ENCODE data around the gene PERCC1. TPM values are rescaled to one million over a fixed set of nuclear protein-coding genes. Genes with fewer than 3 reads are reported as not detected.

PERCC1 gene
- not detected in 2 replicates for total RNA-seq (ENCODE audit: low replicate concordance)

DNA sequence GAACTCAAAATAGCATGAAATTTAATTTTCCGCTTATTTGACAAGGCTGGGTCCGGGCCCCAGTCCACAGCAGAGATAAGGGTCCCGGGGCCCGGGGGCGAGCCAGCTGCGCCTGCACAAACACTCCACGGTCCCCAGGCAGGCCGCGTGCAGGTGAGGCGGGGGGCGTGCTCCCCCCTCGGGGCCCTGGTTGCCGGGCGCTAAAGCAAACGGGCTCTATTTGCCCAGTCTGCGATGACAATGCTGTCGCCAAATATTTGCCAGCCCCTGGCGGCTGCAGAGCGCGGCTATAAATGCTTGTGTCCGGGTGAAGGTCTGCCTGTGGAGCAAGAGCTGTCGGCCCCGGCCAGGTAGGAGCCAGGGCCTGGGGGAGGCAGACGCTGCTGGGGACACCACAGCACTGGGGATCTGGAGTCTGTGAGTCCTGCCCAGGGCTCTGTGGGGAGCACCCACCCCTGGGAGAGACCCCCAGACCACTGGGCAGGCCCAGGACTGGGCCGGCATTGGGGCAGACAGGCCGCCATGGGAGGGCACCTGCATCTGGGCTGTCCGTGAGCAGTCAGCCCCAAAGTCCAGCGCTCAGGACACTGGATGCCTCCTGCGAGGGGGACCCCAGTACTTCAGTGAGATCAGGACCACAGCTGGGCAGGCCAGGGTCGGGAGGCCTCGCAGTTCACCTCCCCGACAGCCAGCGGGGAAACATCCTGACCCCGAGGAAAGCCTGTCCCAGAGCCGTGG lies at the start of gene PERCC1:
Gene PERCC1 (plus strand): TSS at position 320 of the 738 bp plus-strand sequence. CDS start 1,516 bp downstream, outside the sequence.
- no peak for DNase-seq (ENCODE audit: low read depth)
- H3K4me3 ChIP-seq (ENCODE audit: low read depth, low read length): no peak within 1 kb of the TSS
- TF ChIP-seq, protein P1, sequence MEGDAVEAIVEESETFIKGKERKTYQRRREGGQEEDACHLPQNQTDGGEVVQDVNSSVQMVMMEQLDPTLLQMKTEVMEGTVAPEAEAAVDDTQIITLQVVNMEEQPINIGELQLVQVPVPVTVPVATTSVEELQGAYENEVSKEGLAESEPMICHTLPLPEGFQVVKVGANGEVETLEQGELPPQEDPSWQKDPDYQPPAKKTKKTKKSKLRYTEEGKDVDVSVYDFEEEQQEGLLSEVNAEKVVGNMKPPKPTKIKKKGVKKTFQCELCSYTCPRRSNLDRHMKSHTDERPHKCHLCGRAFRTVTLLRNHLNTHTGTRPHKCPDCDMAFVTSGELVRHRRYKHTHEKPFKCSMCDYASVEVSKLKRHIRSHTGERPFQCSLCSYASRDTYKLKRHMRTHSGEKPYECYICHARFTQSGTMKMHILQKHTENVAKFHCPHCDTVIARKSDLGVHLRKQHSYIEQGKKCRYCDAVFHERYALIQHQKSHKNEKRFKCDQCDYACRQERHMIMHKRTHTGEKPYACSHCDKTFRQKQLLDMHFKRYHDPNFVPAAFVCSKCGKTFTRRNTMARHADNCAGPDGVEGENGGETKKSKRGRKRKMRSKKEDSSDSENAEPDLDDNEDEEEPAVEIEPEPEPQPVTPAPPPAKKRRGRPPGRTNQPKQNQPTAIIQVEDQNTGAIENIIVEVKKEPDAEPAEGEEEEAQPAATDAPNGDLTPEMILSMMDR (IDR thresholded peaks at IDR 0.05; ENCODE audit: insufficient read depth, low read length): no peak

DNA sequence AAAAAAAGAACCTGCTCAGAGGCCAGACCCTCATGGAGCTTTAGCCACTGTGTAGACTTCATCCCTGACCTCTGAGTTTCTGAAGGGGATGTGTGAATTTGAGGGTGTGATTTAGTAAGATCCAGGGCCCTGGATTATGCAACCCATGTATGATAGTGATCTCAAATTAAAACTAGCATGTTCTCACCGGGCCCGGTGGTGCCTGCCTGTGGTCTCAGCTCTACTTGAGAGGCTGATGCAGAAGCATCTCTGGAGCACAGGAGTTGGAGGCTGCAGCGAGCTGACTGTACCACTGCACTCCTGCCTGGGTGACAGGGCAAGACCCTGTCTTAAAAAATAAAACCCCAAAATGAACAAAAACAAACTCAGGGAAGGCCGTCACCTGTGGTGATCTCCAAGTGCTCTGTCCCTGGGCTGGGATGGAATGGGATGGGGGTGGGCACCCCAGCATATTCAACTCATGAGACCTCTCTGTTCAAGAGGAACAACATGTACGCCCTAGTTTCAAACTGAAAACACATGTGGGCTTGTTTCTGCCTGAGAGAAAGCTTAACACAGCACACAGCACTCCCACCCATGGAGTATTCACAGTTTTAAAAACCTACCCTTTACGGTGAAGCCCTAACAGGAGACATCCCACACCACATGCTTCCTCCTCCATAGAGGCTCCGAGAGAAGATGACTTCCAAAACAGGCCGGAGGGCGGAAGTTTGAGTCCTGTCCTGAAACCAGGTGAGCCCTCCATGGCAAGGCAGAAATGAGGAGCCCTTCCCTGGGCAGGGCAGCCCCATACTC lies 49.1 kb upstream of the PERCC1 start:
- H3K4me3 ChIP-seq (ENCODE audit: low read depth, low read length): no peak overlapping the region
- DNase-seq (ENCODE audit: low read depth): no peak
- TF ChIP-seq, protein P1 (IDR thresholded peaks at IDR 0.05; ENCODE audit: insufficient read depth, low read length): no peak

DNA sequence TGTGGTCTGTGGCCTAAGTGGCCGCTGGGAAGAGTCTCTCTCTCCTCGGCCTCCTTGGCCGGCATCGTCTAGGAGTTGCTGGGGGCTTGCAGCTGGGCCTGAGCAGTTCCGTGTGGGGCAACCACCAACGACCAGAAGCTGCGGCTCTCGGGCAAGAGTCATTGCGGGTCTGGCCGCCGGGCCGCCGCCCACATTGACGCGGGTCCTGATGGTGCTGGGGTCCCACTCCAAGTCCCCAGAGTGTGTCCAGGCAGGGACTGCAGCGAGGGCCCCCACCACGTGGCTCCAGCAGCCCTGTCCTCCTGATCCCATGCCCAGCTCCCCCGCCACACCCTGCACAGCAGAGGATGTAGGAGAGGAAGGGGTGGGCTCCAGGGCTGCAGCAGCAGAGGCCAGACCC lies 47.3 kb upstream of the PERCC1 start:
- H3K4me3 ChIP-seq (ENCODE audit: low read depth, low read length): no peak overlapping the region
- DNase-seq (ENCODE audit: low read depth): no peak
- TF ChIP-seq, protein P1 (IDR thresholded peaks at IDR 0.05; ENCODE audit: insufficient read depth, low read length): no peak

DNA sequence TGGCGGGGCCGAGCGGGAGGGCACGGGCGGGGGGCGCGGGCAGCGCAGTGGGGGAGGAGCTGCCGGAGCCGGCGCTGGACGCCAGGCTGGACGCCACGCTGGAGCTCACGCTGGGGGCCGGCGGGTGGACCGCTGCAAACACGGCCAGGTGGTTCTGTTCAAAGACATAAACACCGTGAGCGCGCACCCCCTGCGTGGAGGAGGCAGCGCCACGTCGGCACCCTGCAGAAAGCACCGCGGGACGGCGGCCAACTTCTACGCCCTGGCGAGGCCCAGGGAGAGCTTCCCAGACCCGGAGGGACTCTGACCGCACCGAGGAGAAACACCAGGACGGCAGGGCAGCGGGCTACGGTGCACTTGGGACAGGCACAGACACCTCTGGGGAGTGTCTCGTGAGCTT lies 45.6 kb upstream of the PERCC1 start:
- DNase-seq (ENCODE audit: low read depth): no peak
- TF ChIP-seq, protein P1 (IDR thresholded peaks at IDR 0.05; ENCODE audit: insufficient read depth, low read length): no peak
- H3K4me3 ChIP-seq (ENCODE audit: low read depth, low read length): no peak overlapping the region

DNA sequence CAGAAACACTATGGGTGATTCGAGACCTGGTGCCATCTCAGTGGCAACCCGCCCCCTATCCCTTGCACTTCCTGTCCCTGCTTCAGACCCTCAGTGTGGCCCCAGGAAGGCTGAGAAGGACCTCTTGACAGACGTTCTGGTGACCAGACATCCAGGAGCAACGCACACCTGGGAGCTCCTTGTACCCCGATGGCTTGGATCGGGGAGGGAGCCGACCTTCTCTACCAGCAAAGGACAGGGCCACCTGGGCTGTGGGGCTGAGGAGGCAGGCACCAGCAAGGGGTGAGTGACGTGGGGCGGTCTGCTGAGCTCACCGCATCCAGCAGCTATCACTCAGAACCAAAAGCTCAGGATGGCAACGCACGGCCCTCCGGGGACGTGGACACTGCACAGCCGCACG lies 43.5 kb upstream of the PERCC1 start:
- DNase-seq (ENCODE audit: low read depth): no peak
- TF ChIP-seq, protein P1 (IDR thresholded peaks at IDR 0.05; ENCODE audit: insufficient read depth, low read length): no peak
- H3K4me3 ChIP-seq (ENCODE audit: low read depth, low read length): no peak overlapping the region

DNA sequence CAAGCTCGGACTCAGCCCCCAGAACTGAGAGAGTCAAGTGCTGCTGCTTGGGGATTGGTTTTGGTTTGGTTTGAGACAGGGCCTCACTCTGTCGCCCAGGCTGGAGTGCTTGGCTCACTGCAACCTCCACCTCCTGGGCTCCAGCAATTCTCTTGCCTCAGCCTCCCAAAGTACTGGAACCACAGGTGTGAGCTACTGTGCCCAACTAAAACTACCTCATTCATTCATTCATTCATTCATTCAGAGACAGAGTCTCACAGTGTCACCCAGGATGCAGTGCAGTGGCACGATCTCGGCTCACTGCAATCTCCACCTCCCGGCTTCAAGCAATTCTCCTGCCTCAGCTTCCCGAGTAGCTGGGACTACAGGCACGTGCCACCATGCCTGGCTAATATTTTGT lies 41.1 kb upstream of the PERCC1 start:
- H3K4me3 ChIP-seq (ENCODE audit: low read depth, low read length): no peak overlapping the region
- no peak for DNase-seq (ENCODE audit: low read depth)
- TF ChIP-seq, protein P1 (IDR thresholded peaks at IDR 0.05; ENCODE audit: insufficient read depth, low read length): no peak
